Measurements from ENCODE around the gene ZAP70.

The ZAP70 gene

DNA sequence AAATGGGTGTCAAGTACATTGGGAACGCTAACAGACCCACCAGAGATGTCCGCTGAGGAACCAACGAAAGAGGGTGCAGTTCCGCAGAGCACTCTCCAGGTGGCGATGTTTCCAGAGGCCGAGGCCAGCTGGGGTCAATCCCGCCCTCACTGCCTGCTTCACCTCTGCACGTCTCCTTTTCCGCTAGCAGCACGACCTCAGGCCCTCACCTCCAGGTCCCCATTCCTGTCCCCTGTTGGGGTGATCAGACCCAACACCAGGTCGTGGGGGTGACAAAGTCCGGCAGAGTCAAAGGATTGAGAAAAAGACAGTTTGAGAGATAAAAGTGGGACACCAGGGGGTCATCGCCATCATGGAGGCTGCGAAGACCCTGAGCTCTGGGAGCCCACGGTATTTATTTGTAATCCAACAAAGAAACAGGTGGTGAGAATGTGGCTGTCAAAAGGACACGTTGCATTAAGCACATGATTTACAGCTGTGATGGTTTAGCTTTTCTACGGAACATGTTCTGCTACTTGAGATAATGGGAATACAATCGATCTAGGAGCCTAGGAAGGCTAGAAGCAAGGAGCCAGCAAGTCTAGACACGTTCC is 27.3 kb downstream of the ZAP70 start:
- Mint-ChIP-seq H3K9me3 (no peaks in the 10 kb centered on the region), H3K27me3 (no peaks in the 10 kb centered on the region), H3K27ac (peak overlapping the region; percentile 67), H3K4me1 (peaks cover 54% of the 10 kb centered on the region), H3K36me3 (ENCODE audit: low read depth) (peaks cover 54% of the 10 kb centered on the region), H3K4me3 (no peak overlapping the region)
- ATAC-seq: no peak
- peak; percentile 61 for DNase-seq

DNA sequence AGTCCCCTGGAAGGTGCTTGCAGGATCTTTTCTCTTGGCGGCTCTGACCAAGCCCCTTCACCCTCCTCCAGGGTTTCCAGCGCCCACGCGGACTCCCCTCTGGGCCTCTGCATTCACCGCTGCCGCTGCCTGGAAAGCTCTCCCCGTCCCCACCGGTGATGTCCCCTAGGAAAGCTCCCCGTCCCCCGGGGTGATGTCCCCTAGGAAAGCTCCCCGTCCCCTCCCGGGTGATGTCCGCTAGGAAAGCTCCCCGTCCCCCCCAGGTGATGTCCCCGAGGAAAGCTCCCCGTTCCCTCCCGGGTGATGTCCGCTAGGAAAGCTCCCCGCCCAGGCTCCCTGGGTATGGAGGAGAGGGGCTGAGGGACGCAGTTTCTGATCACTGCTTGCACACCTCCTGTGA is 27.9 kb downstream of the ZAP70 start:
- ATAC-seq (no peak), DNase-seq (no peak)
- Mint-ChIP-seq H3K4me1 (peaks cover 59% of the 10 kb centered on the region), H3K9me3 (no peaks in the 10 kb centered on the region), H3K27me3 (no peaks in the 10 kb centered on the region), H3K4me3 (no peak overlapping the region), H3K27ac (peak overlapping the region; percentile 85), H3K36me3 (ENCODE audit: low read depth) (peaks cover 52% of the 10 kb centered on the region)

DNA sequence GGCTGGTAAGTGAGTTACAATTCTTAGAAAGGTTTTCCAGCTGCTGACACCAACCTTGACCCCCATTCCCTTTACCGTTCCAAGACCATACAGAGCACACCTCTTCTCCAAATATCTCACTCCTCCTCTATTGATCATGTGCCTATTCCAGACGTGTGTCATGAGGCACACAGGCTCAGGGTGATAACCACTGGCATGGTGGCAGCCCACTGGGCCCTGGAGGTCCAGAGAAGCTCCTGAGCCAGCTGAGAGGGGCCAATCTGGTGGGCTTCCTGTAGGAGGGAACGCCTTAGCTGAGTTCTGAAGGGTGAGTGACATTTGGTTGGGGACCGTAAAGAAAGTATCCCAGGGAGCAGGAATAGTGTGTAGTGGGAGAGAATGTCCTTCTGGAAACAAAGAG is 28.3 kb downstream of the ZAP70 start:
- peaks cover 63% of the 10 kb centered on the region for H3K4me1 Mint-ChIP-seq
- no peaks in the 10 kb centered on the region for H3K9me3 Mint-ChIP-seq
- no peaks in the 10 kb centered on the region for H3K27me3 Mint-ChIP-seq
- peaks cover 50% of the 10 kb centered on the region for H3K36me3 Mint-ChIP-seq (ENCODE audit: low read depth)
- DNase-seq (no peak), ATAC-seq (no peak)
- H3K27ac Mint-ChIP-seq: peak overlapping the region; percentile 85
- no peak overlapping the region for H3K4me3 Mint-ChIP-seq

DNA sequence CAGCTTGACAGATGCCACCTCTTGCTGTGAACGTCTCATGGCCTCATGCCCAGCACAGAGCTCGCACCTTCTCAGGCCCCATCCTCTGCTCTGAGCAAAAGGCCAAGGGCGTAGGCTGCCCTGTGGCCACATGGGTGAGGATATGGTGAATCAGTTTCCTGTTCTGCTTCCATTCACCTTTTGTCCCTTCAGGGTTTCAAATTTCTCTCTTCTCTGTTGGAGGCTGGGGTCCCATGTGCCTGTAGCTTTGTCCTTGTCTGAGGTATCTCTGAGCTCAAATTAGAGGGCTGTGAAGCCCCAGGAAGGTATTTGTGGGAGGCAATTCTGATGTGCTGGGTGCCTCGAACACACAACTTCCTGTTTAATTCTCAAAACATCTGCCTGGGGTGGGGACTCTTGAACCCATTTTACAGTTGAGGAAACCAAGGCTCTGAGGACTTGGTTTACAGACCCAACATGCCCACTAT is 29.0 kb downstream of the ZAP70 start:
- peak; percentile 86 for ATAC-seq
- Mint-ChIP-seq H3K27me3 (no peaks in the 10 kb centered on the region), H3K4me3 (peak overlapping the region; percentile 42), H3K36me3 (ENCODE audit: low read depth) (peaks cover 49% of the 10 kb centered on the region), H3K9me3 (no peaks in the 10 kb centered on the region), H3K4me1 (peaks cover 70% of the 10 kb centered on the region), H3K27ac (peak overlapping the region; percentile 85)
- DNase-seq: peak; percentile 58

DNA sequence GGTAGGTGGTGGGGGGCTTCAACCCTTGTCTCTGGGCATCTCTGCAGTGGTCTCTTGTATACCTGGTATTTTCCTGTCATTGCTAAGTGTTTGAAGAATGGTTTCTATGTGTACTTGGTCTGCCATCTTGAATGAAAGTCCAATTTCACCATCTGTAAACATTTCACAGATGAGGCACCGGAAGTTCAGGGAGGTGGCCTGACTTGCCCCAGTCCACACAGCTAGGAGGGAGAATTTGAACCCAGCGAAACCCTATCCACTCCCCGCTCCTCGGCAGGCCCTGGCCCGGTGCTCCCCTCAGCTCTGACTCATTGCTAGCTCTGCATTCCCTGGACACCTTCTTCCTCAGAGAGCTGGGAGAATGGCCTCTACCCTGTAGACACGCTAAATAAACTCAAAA is 30.5 kb downstream of the ZAP70 start:
- no peak for ATAC-seq

DNA sequence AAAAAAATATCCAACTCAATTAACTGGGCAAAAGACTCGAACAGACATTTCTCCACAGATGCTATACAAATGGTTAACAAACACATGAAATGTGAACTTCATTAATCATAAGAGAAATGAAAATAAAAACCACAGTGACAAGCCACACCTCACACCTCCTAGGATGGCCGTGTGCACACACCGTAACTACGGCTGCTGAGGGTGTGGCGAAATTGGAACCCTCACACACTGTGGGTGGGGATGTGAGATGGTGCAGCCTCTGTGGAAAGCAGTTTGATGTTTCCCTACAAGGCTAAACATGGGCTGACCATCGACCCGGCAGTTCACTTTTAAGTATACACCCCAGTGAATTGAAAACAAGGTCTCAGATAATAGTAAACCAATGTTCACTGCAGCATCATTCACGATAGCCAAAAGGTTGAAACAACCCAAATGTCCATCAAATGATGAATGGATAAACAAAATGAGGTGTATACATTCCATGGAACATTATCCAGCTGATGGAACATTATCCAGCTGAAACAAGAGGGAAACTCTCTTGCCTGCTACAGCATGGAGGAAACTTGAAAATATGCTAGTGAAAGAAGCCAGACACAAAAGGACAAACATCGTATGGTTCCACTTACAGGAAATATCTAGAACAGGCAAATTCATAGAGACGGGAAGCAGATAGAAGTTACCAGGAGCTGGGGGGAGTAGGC is 32.2 kb downstream of the ZAP70 start:
- H3K4me1 Mint-ChIP-seq: peaks cover 79% of the 10 kb centered on the region
- H3K4me3 Mint-ChIP-seq: no peak overlapping the region
- peak overlapping the region; percentile 50 for H3K27ac Mint-ChIP-seq
- peaks cover 32% of the 10 kb centered on the region for H3K36me3 Mint-ChIP-seq (ENCODE audit: low read depth)
- no peaks in the 10 kb centered on the region for H3K9me3 Mint-ChIP-seq
- DNase-seq (peak; percentile 55), ATAC-seq (peak; percentile 78)
- no peaks in the 10 kb centered on the region for H3K27me3 Mint-ChIP-seq

More for the DNA sequence above, 30.5 kb downstream of the ZAP70 start:
- Mint-ChIP-seq H3K4me3 (no peak overlapping the region), H3K27ac (no peak overlapping the region), H3K4me1 (peaks cover 84% of the 10 kb centered on the region), H3K9me3 (no peaks in the 10 kb centered on the region), H3K27me3 (no peaks in the 10 kb centered on the region), H3K36me3 (ENCODE audit: low read depth) (peaks cover 40% of the 10 kb centered on the region)
- no peak for DNase-seq

DNA sequence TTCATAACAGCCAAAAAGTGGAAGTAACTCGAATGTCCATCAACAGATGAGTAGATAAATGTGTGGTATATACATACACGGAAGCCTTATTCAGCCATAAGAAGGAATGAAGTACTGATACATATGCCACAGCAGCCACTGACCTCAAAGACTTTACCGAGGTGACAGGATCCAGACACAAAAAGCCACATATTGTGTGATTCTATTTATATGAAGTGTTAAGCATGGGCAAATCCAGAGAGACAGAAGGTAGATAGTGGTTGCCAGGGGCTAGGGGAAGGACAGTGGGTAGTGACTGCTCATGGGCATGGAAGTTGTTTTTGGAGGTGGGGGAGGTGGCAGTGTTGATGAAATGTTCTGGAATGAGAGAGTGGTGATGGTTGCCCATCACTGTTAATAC is 33.9 kb downstream of the ZAP70 start:
- Mint-ChIP-seq H3K36me3 (ENCODE audit: low read depth) (peaks cover 17% of the 10 kb centered on the region), H3K27ac (peak overlapping the region; percentile 26), H3K27me3 (no peaks in the 10 kb centered on the region), H3K4me1 (peaks cover 62% of the 10 kb centered on the region), H3K4me3 (peak overlapping the region; percentile 33), H3K9me3 (no peaks in the 10 kb centered on the region)
- DNase-seq (no peak), ATAC-seq (no peak)

DNA sequence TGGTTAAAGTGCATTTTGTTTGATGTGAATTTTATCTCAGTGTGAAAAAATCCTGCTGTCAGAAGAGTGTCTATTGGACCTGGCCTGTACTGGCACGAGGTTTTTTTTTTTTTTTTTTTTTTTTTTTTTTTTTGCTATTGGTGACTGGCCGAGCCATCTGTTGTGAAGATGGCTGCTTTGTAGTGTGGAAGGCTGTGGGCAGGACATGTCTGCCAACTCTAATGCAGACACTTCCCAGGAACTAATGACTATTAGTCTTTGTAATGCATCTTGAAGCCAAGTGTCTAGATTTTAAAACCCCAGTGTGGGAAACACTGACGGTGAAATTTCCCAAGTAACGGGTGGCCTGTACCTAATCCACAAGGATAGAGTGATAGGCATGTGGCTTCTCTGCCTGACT is 34.3 kb downstream of the ZAP70 start:
- Mint-ChIP-seq H3K27ac (peak overlapping the region; percentile 26), H3K4me3 (peak overlapping the region; percentile 33), H3K36me3 (ENCODE audit: low read depth) (peaks cover 17% of the 10 kb centered on the region), H3K9me3 (no peaks in the 10 kb centered on the region), H3K27me3 (no peaks in the 10 kb centered on the region), H3K4me1 (peaks cover 58% of the 10 kb centered on the region)
- DNase-seq: no peak
- ATAC-seq: no peak

DNA sequence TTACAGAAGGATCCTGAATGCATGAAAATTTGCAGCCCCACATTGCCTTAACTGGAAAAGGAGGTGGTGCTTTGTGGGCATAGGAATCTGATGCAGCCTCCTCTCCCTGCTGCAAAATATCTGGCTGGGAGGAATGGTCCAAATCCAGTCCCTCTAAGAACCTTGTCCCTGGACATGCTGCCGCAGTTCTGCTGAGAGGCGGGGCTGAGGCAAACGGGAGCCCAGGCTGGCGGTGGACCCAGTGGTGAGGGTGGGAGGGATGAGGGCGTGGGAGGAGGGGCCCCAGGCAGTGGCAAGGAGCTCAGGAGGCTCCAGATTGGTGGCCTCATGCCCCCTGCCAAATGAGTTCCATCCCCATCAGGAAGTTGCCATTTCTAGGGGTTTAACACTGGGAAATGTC is 36.2 kb downstream of the ZAP70 start:
- H3K9me3 Mint-ChIP-seq: no peaks in the 10 kb centered on the region
- H3K27me3 Mint-ChIP-seq: no peaks in the 10 kb centered on the region
- DNase-seq: no peak
- H3K27ac Mint-ChIP-seq: no peak overlapping the region
- peaks cover 5% of the 10 kb centered on the region for H3K36me3 Mint-ChIP-seq (ENCODE audit: low read depth)
- H3K4me3 Mint-ChIP-seq: no peak overlapping the region
- no peak for ATAC-seq
- H3K4me1 Mint-ChIP-seq: peaks cover 40% of the 10 kb centered on the region

DNA sequence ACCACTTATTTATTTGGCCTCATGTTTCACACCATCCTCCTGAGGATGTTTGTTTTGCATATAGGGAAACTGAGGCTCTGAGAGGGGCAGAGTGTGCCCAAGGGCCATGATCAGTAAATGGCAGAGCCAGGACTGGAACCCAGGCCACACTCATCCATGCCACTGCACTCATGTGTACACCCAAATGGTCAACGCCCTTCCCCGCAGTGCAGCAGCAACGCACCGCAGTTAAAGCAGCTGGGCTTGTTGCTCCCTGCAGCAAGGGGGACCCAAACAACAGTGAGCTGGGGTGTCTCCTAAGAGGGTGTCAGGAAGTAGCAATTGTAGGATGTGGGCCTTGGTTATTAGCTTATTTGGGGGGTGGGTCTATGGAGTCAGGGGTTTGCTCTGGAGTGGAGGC is 36.6 kb downstream of the ZAP70 start:
- peaks cover 3% of the 10 kb centered on the region for H3K36me3 Mint-ChIP-seq (ENCODE audit: low read depth)
- no peak overlapping the region for H3K4me3 Mint-ChIP-seq
- H3K27me3 Mint-ChIP-seq: no peaks in the 10 kb centered on the region

DNA sequence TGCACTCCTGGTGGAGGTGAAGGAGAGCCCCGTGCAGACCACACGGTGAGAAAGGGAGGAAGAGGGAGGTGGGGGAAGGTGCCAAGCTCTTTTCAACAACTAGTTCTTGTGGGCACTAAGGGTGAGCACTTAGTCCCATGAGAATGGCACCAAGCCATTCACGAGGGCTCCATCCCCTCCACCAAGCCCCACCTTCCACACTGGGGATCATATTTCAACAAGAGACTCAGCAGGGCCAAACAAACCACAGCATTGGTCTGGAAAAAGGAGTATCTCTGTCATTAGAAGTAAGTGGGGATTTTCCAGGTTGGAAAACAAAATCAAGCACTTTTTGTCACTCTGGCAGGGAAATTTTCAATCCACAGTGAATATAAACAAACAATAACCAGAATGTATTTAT is 38.4 kb downstream of the ZAP70 start:
- no peak for DNase-seq
- ATAC-seq: no peak
- Mint-ChIP-seq H3K27ac (no peak overlapping the region), H3K27me3 (no peaks in the 10 kb centered on the region), H3K9me3 (no peaks in the 10 kb centered on the region), H3K4me3 (no peak overlapping the region), H3K4me1 (peaks cover 21% of the 10 kb centered on the region), H3K36me3 (ENCODE audit: low read depth) (peaks cover 3% of the 10 kb centered on the region)

More for the DNA sequence above, 36.6 kb downstream of the ZAP70 start:
- DNase-seq (no peak), ATAC-seq (no peak)
- no peaks in the 10 kb centered on the region for H3K9me3 Mint-ChIP-seq
- H3K27ac Mint-ChIP-seq: no peak overlapping the region
- H3K4me1 Mint-ChIP-seq: peaks cover 37% of the 10 kb centered on the region

DNA sequence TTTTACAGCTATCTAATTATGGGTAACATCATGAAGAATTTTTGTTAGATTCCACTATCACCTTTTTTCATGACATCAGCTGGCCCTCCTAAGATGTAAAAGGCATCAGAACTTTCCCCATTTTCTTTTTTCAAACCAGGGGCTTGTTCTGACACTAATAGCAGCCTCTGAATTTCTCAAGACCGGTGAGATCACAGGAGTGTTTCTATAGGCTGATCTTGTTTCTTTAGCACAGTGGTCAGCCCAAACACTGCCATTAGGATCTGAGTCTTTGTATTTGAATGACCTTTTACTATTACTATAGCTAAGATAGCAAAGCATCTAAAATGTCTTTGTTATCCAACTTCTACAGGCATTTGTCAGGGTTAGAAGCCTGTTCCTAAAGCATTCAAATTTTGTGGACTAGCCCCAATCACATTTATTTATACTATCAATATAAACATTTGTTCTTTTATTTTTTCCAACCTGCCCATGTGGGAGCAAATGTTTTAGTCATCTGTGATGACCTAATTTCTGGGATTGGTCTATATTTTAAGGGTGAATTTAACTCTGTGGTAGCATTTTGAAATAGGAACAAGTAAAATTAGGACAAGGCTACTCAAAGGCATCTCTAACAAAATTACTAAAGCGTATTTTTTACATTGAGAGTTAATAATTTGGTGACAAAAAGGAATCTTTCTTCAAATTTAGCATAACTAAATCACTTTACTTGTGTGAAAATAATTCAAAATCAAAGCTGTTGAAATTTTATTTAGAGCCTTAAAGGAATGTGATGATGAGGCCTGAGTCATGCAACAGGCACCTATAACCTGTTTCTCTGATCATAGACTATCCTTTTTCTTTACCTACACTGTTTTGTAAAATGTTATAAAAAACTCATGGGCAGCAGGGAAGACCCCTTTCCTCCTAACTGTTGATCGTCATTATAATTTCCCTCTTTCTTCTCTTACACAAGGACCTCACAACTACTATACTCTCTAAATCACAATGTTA is 39.3 kb downstream of the ZAP70 start:
- peaks cover 12% of the 10 kb centered on the region for H3K4me1 Mint-ChIP-seq
- H3K36me3 Mint-ChIP-seq (ENCODE audit: low read depth): peaks cover 1% of the 10 kb centered on the region
- H3K9me3 Mint-ChIP-seq: no peaks in the 10 kb centered on the region
- H3K4me3 Mint-ChIP-seq: no peak overlapping the region
- no peak for DNase-seq
- H3K27me3 Mint-ChIP-seq: no peaks in the 10 kb centered on the region
- no peak for ATAC-seq
- no peak overlapping the region for H3K27ac Mint-ChIP-seq

DNA sequence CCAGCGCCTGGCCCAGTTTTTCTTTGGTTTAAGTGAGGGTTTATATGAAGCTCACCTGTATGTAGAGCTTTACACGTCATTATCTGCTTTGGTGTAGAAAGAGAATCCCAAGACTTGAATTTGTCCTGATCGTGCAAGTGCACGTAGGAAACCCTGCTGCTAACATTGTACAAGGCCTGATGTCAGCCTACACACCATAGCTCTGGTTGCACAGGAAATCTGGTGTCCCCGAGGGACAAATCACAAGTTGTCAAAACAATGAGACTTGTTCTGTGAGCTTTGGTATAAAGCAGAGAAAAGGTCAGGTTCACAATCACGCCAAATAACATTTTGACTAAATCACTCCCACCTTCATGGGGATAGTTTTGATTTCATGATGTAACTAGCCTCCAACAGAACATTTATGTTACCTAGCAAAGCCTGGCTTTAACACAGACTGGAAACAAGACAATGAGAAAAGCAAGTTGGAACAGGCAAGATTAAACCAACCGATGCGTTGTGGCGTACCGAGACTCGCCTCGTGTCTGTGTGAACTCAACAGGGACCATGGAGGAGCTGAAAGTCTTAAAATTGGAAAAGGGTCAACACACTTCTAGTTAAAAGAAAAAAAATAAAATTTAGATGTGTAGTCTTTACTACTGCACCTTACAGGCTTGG is 41.4 kb downstream of the ZAP70 start:
- no peak for DNase-seq
- H3K4me1 Mint-ChIP-seq: peaks cover 3% of the 10 kb centered on the region
- H3K27ac Mint-ChIP-seq: no peak overlapping the region
- H3K36me3 Mint-ChIP-seq (ENCODE audit: low read depth): peaks cover 4% of the 10 kb centered on the region
- peak; percentile 10 for ATAC-seq
- no peaks in the 10 kb centered on the region for H3K9me3 Mint-ChIP-seq
- no peaks in the 10 kb centered on the region for H3K27me3 Mint-ChIP-seq
- no peak overlapping the region for H3K4me3 Mint-ChIP-seq

DNA sequence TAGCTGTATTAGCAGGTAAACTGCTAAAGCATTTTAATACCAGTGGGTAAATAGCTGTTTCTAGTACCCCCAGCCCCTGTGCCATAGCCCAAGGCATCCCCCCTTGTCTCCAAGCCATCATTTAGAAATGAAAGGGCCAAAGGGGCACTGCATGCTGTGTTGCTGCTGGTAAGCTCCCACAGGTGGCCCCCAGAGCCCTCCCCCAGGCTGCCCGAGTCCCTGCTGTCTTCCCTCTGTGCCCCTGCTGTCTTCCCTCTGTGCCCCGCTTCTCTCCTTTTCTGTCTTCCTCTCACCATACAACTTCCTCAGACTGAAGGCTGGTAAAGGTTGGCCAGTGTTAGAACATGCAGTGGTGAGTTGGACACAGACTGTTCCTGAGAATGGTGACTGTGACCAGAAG is 42.1 kb downstream of the ZAP70 start:
- peaks cover 4% of the 10 kb centered on the region for H3K36me3 Mint-ChIP-seq (ENCODE audit: low read depth)
- peaks cover 10% of the 10 kb centered on the region for H3K4me1 Mint-ChIP-seq
- no peak overlapping the region for H3K27ac Mint-ChIP-seq
- H3K9me3 Mint-ChIP-seq: no peaks in the 10 kb centered on the region
- no peak overlapping the region for H3K4me3 Mint-ChIP-seq
- no peak for ATAC-seq
- DNase-seq: no peak
- H3K27me3 Mint-ChIP-seq: no peaks in the 10 kb centered on the region
